ENCODE data around the gene EIF4G1. TPM values are rescaled to one million over a fixed set of nuclear protein-coding genes. Genes with fewer than 3 reads are reported as not detected.

The EIF4G1 gene
- total RNA-seq, 4 donors from 2014 or later: 382 to 463 (median 418) TPM

GRCh38 chr3:184371570-184372018 lies 57.2 kb downstream of the EIF4G1 start:
- 59% methylated on average over 5 of the region's 5 CpGs for WGBS
- peak; percentile 81 to 85 for DNase-seq (ENCODE audit: low spot score in 2 of 2)

GRCh38 chr3:184372296-184372821 lies 58.0 kb downstream of the EIF4G1 start:
- 65% methylated on average over 8 of the region's 8 CpGs for WGBS
- TF ChIP-seq EP300 (IDR thresholded peaks at IDR 0.05) (no peak), POLR2A (IDR thresholded peaks at IDR 0.05) (no peak), CTCF (IDR thresholded peaks at IDR 0.05) (no peak), POLR2AphosphoS5 (IDR thresholded peaks at IDR 0.05) (no peak)
- Histone ChIP-seq H3K27ac (no peak overlapping the region), H3K4me3 (no peak overlapping the region), H3K9me3 (no peaks in the 10 kb centered on the region), H3K36me3 (peaks cover 12% of the 10 kb centered on the region), H3K27me3 (no peaks in the 10 kb centered on the region), H3K4me1 (peaks cover 32% of the 10 kb centered on the region)
- DNase-seq (ENCODE audit: low spot score in 2 of 2): peak in 1 of 2 donors; percentile 53

More at GRCh38 chr3:184371570-184372018, 57.2 kb downstream of the EIF4G1 start:
- no peaks in the 10 kb centered on the region for H3K9me3 ChIP-seq
- H3K36me3 ChIP-seq: peaks cover 12% of the 10 kb centered on the region
- H3K27me3 ChIP-seq: no peaks in the 10 kb centered on the region
- H3K4me1 ChIP-seq: peaks cover 32% of the 10 kb centered on the region
- no peak overlapping the region for H3K4me3 ChIP-seq
- TF ChIP-seq POLR2A (IDR thresholded peaks at IDR 0.05): no peak
- TF ChIP-seq CTCF (IDR thresholded peaks at IDR 0.05): peak; percentile 78 to 96
- H3K27ac ChIP-seq: no peak overlapping the region

GRCh38 chr3:184372911-184373310 lies 58.5 kb downstream of the EIF4G1 start:
- Histone ChIP-seq H3K4me3 (no peak overlapping the region), H3K9me3 (no peaks in the 10 kb centered on the region), H3K27ac (no peak overlapping the region), H3K36me3 (peaks cover 9% of the 10 kb centered on the region), H3K4me1 (peaks cover 32% of the 10 kb centered on the region), H3K27me3 (no peaks in the 10 kb centered on the region)
- DNase-seq (ENCODE audit: low spot score in 2 of 2): no peak
- 60% methylated on average over 2 of the region's 5 CpGs for WGBS
- TF ChIP-seq POLR2AphosphoS5 (IDR thresholded peaks at IDR 0.05) (no peak), CTCF (IDR thresholded peaks at IDR 0.05) (no peak), POLR2A (IDR thresholded peaks at IDR 0.05) (no peak), EP300 (IDR thresholded peaks at IDR 0.05) (no peak)

- DNase-seq (ENCODE audit: low spot score in 2 of 2): peak; percentile 65 to 68
- TF ChIP-seq CTCF (IDR thresholded peaks at IDR 0.05) (no peak), EP300 (IDR thresholded peaks at IDR 0.05) (no peak), POLR2AphosphoS5 (IDR thresholded peaks at IDR 0.05) (no peak), POLR2A (IDR thresholded peaks at IDR 0.05) (no peak)
- Histone ChIP-seq H3K27me3 (no peaks in the 10 kb centered on the region), H3K4me1 (peaks cover 32% of the 10 kb centered on the region), H3K4me3 (no peak overlapping the region), H3K9me3 (no peaks in the 10 kb centered on the region), H3K36me3 (peaks cover 5% of the 10 kb centered on the region), H3K27ac (no peak overlapping the region)
- 79% methylated on average over 5 of the region's 6 CpGs for WGBS
Measured at GRCh38 chr3:184373422-184373821, 59.0 kb downstream of the EIF4G1 start.

- TF ChIP-seq POLR2AphosphoS5 (IDR thresholded peaks at IDR 0.05): no peak
- no peak for TF ChIP-seq POLR2A (IDR thresholded peaks at IDR 0.05)
- no peak for TF ChIP-seq EP300 (IDR thresholded peaks at IDR 0.05)
- TF ChIP-seq CTCF (IDR thresholded peaks at IDR 0.05): no peak
- no peaks in the 10 kb centered on the region for H3K36me3 ChIP-seq
Measured at GRCh38 chr3:184375747-184376461, 61.5 kb downstream of the EIF4G1 start.

More at GRCh38 chr3:184375747-184376461, 61.5 kb downstream of the EIF4G1 start:
- no peak for DNase-seq (ENCODE audit: low spot score in 2 of 2)
- Histone ChIP-seq H3K27me3 (peaks cover 22% of the 10 kb centered on the region), H3K9me3 (no peaks in the 10 kb centered on the region), H3K27ac (no peak overlapping the region), H3K4me3 (no peak overlapping the region), H3K4me1 (peaks cover 40% of the 10 kb centered on the region)
- WGBS: 90% methylated on average over 12 of the region's 12 CpGs

All from suprapubic skin (tissue), 4 donors.